ENCODE measurements around the gene UBL3.

UBL3 gene

GRCh38 chr13:29857085-29857484 is 6.7 kb upstream of the UBL3 start:
- no peak for DNase-seq (ENCODE audit: low read depth)
- H3K4me3 ChIP-seq (ENCODE audit: low read depth, low read length), result no peak overlapping the region
- no peak for TF ChIP-seq MYC (IDR thresholded peaks at IDR 0.05; ENCODE audit: low read depth, low read length)
- no peak for TF ChIP-seq POLR2A (IDR thresholded peaks at IDR 0.05; ENCODE audit: extremely low read depth, insufficient read length)
- TF ChIP-seq CTCF (IDR thresholded peaks at IDR 0.05; ENCODE audit: low read depth, low read length), result no peak
- TF ChIP-seq MAX (IDR thresholded peaks at IDR 0.05; ENCODE audit: low read depth, low read length), result no peak

GRCh38 chr13:29856426-29856825 is 6.0 kb upstream of the UBL3 start:
- no peak overlapping the region for H3K4me3 ChIP-seq (ENCODE audit: low read depth, low read length)
- no peak for TF ChIP-seq MAX (IDR thresholded peaks at IDR 0.05; ENCODE audit: low read depth, low read length)
- TF ChIP-seq MYC (IDR thresholded peaks at IDR 0.05; ENCODE audit: low read depth, low read length), result no peak
- no peak for TF ChIP-seq CTCF (IDR thresholded peaks at IDR 0.05; ENCODE audit: low read depth, low read length)
- no peak for TF ChIP-seq POLR2A (IDR thresholded peaks at IDR 0.05; ENCODE audit: extremely low read depth, insufficient read length)
- DNase-seq (ENCODE audit: low read depth), result no peak

- DNase-seq (ENCODE audit: low read depth), result no peak
- no peak overlapping the region for H3K4me3 ChIP-seq (ENCODE audit: low read depth, low read length)
- TF ChIP-seq MAX (IDR thresholded peaks at IDR 0.05; ENCODE audit: low read depth, low read length) (no peak), CTCF (IDR thresholded peaks at IDR 0.05; ENCODE audit: low read depth, low read length) (no peak), MYC (IDR thresholded peaks at IDR 0.05; ENCODE audit: low read depth, low read length) (no peak), POLR2A (IDR thresholded peaks at IDR 0.05; ENCODE audit: extremely low read depth, insufficient read length) (no peak)
Observed at GRCh38 chr13:29855784-29856183, 5.4 kb upstream of the UBL3 start.

GRCh38 chr13:29855009-29855408 is 4.6 kb upstream of the UBL3 start:
- TF ChIP-seq MAX (IDR thresholded peaks at IDR 0.05; ENCODE audit: low read depth, low read length), result no peak
- no peak for TF ChIP-seq CTCF (IDR thresholded peaks at IDR 0.05; ENCODE audit: low read depth, low read length)
- TF ChIP-seq POLR2A (IDR thresholded peaks at IDR 0.05; ENCODE audit: extremely low read depth, insufficient read length), result no peak
- TF ChIP-seq MYC (IDR thresholded peaks at IDR 0.05; ENCODE audit: low read depth, low read length), result no peak
- no peak for DNase-seq (ENCODE audit: low read depth)
- H3K4me3 ChIP-seq (ENCODE audit: low read depth, low read length), result no peak overlapping the region

GRCh38 chr13:29853131-29853530 is 2.7 kb upstream of the UBL3 start:
- DNase-seq (ENCODE audit: low read depth), result no peak
- no peak for TF ChIP-seq CTCF (IDR thresholded peaks at IDR 0.05; ENCODE audit: low read depth, low read length)
- no peak for TF ChIP-seq MAX (IDR thresholded peaks at IDR 0.05; ENCODE audit: low read depth, low read length)
- no peak for TF ChIP-seq POLR2A (IDR thresholded peaks at IDR 0.05; ENCODE audit: extremely low read depth, insufficient read length)
- no peak for TF ChIP-seq MYC (IDR thresholded peaks at IDR 0.05; ENCODE audit: low read depth, low read length)
- no peak overlapping the region for H3K4me3 ChIP-seq (ENCODE audit: low read depth, low read length)
